ENCODE measurements around the gene FAM229A.
A peak's percentile ranks its signal among the peaks of the same experiment; 100 is the strongest.

FAM229A gene

DNA sequence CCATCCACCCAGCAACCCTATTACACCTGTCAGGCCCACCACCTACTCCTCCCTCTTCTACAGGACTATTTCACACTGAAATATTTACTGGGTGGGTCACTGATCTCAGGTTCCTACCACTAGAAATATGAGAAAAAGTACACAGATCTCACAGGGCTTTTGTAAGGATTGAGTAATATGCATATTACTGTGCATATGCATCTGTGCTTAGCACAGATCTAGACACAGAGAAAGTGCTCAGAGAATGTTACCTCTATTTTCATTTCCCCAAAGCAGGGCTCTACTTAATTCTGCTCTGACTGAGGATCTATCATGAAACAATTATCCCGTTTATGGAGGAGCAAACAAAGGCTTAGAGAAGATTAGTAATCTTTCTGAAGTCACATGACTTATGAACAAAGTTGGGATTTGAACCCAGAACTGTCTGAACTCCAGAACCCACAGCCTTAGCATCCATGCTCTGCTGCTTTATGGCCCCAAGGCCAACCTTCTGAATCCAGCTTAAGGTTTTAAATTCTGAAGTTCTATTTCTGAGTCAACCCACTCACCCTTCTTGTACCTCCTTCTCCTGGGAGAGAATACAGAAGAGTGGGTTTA lies 11.8 kb upstream of the FAM229A start:
- TF ChIP-seq, protein P1, sequence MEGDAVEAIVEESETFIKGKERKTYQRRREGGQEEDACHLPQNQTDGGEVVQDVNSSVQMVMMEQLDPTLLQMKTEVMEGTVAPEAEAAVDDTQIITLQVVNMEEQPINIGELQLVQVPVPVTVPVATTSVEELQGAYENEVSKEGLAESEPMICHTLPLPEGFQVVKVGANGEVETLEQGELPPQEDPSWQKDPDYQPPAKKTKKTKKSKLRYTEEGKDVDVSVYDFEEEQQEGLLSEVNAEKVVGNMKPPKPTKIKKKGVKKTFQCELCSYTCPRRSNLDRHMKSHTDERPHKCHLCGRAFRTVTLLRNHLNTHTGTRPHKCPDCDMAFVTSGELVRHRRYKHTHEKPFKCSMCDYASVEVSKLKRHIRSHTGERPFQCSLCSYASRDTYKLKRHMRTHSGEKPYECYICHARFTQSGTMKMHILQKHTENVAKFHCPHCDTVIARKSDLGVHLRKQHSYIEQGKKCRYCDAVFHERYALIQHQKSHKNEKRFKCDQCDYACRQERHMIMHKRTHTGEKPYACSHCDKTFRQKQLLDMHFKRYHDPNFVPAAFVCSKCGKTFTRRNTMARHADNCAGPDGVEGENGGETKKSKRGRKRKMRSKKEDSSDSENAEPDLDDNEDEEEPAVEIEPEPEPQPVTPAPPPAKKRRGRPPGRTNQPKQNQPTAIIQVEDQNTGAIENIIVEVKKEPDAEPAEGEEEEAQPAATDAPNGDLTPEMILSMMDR (IDR thresholded peaks at IDR 0.05; ENCODE audit: extremely low read depth, missing control alignments) = no peak
- no peak for DNase-seq (ENCODE audit: low spot score)

DNA sequence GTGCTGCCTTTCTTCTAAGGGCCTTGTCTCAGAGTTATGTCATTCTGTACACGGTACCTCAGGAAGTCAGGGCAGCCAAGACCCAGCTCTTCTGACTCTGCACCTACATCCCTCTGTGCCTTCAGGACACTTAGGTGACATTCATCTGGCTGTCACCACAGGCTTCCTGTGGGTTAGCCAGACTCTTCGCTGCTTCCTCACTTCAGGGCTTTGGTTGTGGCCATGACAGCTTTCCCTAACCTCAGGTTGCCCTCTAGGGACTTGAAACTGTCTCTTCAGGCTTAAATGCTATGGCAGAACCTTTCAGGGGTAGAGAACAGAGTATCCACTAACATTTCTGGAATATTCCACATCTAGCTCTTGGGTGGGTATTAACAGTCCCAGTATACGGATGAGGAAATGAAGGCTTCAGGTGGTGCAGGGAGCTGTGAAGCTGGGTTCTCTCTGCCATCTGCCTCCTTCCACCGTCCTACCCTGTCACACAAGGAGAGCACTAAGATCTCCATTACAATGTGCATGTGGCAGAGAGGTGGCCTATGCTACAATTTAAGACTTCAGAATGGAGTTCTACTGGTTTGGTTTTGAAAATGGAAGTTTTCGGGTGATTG lies 10.0 kb upstream of the FAM229A start:
- DNase-seq (ENCODE audit: low spot score) = peak; percentile 44
- TF ChIP-seq, protein P1 (IDR thresholded peaks at IDR 0.05; ENCODE audit: extremely low read depth, missing control alignments) = no peak

DNA sequence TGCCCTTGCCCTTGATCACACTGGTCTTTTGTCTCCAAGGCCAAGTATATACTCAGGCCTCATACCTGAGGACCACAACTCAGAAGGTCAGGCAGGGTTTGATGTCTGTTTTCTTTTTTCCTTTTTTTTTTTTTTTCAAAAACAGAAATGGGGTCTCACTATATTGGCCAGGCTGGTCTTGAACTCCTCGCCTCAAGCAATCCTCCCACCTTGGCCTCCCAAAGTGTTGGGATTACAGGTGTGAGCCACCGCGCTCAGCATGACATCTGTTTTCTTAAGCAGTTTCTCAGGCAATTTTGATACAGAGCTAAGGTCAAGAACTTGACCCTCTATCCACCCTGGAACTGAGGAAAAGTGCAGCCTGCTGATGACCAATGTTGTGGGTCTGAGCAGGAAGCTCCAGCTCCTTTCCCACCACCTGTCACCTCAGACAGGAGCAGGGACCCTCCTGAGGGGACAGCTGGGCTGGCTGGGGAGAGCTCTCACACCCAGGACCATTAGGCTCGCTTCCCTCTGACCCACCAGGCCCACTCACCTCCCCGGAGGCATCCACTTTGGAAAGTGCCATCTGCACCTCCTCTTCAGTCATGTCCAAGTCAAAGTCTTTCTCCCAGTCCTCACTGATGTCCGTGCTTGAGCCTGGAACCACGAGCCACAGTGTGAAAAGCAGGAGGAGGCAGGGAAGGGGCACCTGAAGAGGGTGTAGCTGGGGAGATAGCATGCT lies 5.8 kb upstream of the FAM229A start:
- TF ChIP-seq, protein P1 (IDR thresholded peaks at IDR 0.05; ENCODE audit: extremely low read depth, missing control alignments) = no peak
- no peak for DNase-seq (ENCODE audit: low spot score)

- TF ChIP-seq, protein P1 (IDR thresholded peaks at IDR 0.05; ENCODE audit: extremely low read depth, missing control alignments) = no peak
These were observed 3.2 kb upstream of the FAM229A start for GRCh38 chr1:32365445-32365844.

GRCh38 chr1:32364836-32365235 lies 2.6 kb upstream of the FAM229A start:
- DNase-seq (ENCODE audit: low spot score) = no peak
- TF ChIP-seq, protein P1 (IDR thresholded peaks at IDR 0.05; ENCODE audit: extremely low read depth, missing control alignments) = no peak

More at GRCh38 chr1:32365445-32365844, 3.2 kb upstream of the FAM229A start:
- DNase-seq (ENCODE audit: low spot score) = no peak

DNA sequence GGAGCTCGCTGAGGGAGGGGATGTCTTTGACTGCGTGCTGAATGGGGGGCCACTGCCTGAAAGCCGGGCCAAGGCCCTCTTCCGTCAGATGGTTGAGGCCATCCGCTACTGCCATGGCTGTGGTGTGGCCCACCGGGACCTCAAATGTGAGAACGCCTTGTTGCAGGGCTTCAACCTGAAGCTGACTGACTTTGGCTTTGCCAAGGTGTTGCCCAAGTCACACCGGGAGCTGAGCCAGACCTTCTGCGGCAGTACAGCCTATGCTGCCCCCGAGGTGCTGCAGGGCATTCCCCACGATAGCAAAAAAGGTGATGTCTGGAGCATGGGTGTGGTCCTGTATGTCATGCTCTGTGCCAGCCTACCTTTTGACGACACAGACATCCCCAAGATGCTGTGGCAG lies 1.4 kb upstream of the FAM229A start:
- DNase-seq (ENCODE audit: low spot score) = no peak
- TF ChIP-seq, protein P1 (IDR thresholded peaks at IDR 0.05; ENCODE audit: extremely low read depth, missing control alignments) = no peak

Measured in GM20000 (cell line).